ENCODE data around the gene TRMT10C. TPM values are rescaled to one million over a fixed set of nuclear protein-coding genes. Genes with fewer than 3 reads are reported as not detected.

Gene TRMT10C
- total and polyA plus RNA-seq, 8 donors = 12.3 to 26.6 (median 25.2) TPM

DNA sequence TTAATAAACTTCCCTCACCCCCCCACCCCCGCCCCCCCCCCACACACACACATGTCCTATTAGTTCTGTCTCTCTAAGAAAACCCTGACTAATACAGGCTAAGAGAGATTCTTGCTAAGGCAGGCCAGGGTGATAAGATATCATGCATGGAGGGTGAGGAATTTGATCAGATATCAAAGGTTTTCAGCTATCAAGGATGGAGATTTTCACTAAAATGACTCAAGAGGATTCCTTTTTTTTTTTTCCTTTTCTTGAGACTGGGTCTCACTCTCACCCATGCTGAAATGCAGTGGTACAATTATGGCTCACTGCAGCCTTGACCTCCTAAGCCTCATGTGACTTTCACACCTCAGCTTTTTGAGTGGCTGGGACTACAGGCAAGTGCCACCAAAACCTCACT lies 33.8 kb upstream of the TRMT10C start:
- TF ChIP-seq CTCF (IDR thresholded peaks at IDR 0.05) = no peak
- Histone ChIP-seq H3K27me3 (no peaks in the 10 kb centered on the region), H3K4me1 (no peaks in the 10 kb centered on the region), H3K4me3 (no peak overlapping the region), H3K9me3 (peaks cover 0 to 6% of the 10 kb centered on the region in 2 donors), H3K27ac (no peak overlapping the region), H3K36me3 (no peaks in the 10 kb centered on the region)
- no peak for ATAC-seq
- intact Hi-C loops (cut with DNase I) = no loop called here
- no peak for DNase-seq

DNA sequence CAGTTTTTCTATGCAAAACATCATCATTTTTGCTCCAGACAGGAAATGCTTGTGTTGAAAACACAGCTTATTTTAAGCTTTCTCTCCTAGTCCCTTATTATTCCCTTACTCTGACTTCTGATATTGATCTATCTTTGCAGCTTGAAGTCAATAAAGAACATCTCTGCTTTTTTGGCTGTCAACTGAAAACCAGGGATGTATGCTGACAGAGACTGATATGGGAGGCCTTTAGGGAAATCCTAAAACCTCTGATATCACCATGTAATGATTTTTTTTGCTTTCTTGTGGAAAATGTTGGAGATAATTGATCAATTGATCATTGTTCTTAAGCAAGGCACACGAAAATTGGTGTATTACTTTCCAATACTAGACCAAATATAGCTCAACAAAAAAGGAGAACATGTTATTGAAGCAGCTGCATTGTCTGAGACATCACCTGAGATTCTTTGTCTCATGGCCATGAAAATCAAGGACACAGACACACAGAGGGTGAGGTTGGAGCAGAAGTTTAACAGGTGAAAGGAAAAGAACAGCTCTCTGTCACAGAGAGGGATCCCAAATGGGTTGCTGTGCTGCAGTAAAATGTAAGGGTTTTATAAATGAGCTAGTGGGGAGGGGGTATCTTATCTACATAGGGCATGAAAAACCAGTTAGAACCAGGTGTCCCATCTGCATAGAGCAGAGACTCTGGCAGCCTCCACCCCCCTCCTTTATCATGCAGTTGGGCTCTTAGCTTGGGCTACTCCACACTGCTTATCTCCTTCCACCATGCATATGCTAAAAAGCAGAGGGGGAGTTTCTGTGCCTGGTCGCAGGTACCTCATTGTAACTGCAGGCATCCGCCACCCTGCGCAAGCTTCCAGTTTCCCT lies 31.6 kb upstream of the TRMT10C start:
- no peak overlapping the region for H3K4me3 ChIP-seq
- intact Hi-C loops (cut with DNase I) = no loop called here
- H3K36me3 ChIP-seq = no peaks in the 10 kb centered on the region
- ATAC-seq (no peak), DNase-seq (no peak)
- H3K9me3 ChIP-seq = peaks cover 0 to 6% of the 10 kb centered on the region in 2 donors
- no peak overlapping the region for H3K27ac ChIP-seq
- no peak for TF ChIP-seq CTCF (IDR thresholded peaks at IDR 0.05)
- H3K4me1 ChIP-seq = no peaks in the 10 kb centered on the region
- H3K27me3 ChIP-seq = no peaks in the 10 kb centered on the region

GRCh38 chr3:101530686-101531047 lies 31.0 kb upstream of the TRMT10C start:
- TF ChIP-seq CTCF (IDR thresholded peaks at IDR 0.05) = no peak
- peaks cover 0 to 3% of the 10 kb centered on the region in 2 donors for H3K9me3 ChIP-seq
- H3K36me3 ChIP-seq = no peaks in the 10 kb centered on the region
- H3K4me3 ChIP-seq = no peak overlapping the region
- H3K4me1 ChIP-seq = no peaks in the 10 kb centered on the region
- intact Hi-C loops (cut with DNase I) = no loop called here
- ATAC-seq = no peak
- H3K27ac ChIP-seq = no peak overlapping the region
- H3K27me3 ChIP-seq = no peaks in the 10 kb centered on the region
- no peak for DNase-seq

- no peak for ATAC-seq
- H3K4me1 ChIP-seq = no peaks in the 10 kb centered on the region
- no peaks in the 10 kb centered on the region for H3K27me3 ChIP-seq
- no peak overlapping the region for H3K27ac ChIP-seq
- intact Hi-C loops (cut with DNase I) = no loop called here
- TF ChIP-seq CTCF (IDR thresholded peaks at IDR 0.05) = no peak
- no peak overlapping the region for H3K4me3 ChIP-seq
- peaks cover 0 to 3% of the 10 kb centered on the region in 2 donors for H3K9me3 ChIP-seq
- no peaks in the 10 kb centered on the region for H3K36me3 ChIP-seq
- DNase-seq = no peak
Observed at GRCh38 chr3:101531473-101532086, 30.1 kb upstream of the TRMT10C start.

DNA sequence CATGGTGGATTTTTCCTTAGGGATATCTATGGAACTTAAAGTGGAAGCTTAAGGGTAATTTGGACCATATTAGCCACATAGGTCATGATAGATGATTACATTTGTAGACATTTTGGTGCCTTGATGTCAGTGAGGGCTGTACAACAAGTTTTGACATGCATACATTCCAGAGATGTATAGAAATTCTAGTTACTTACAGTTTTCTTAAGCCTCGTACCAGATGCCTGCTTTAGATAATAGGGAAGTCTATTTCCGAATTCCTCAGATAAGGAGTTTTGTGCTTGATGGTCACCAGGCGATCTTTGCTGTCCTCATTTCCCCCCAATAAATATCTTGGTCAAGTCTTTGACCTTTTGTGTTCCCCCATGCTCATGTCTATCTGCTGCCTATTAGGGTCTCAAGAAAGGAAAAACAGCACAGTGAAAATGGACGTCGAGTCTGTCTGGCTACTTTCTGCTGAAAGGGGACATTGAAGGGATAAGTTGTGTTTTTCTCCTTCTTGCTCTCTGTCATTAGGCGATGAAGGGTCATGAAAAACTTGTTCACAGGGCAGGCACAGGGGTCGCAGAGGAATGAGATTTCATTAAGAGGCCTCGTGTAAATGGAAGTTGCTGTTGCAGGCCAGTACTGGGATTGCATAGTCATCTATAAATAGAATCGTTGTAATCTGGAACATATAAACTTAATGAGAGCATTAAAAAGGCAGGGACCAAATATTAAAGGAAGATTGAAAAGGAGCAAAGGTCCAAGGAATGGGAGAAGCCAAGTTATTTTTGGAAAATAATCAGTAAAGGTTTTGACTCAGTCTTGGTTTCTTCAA lies 28.7 kb upstream of the TRMT10C start:
- intact Hi-C loops (cut with DNase I) = no loop called here
- no peak for TF ChIP-seq CTCF (IDR thresholded peaks at IDR 0.05)
- no peaks in the 10 kb centered on the region for H3K4me1 ChIP-seq

More for the DNA sequence above, 28.7 kb upstream of the TRMT10C start:
- no peaks in the 10 kb centered on the region for H3K36me3 ChIP-seq
- no peak for ATAC-seq
- peaks cover 0 to 3% of the 10 kb centered on the region in 2 donors for H3K9me3 ChIP-seq
- no peak overlapping the region for H3K4me3 ChIP-seq
- no peak overlapping the region for H3K27ac ChIP-seq
- DNase-seq = no peak
- H3K27me3 ChIP-seq = no peaks in the 10 kb centered on the region
